ENCODE results near the gene PHACTR3. TPM values are rescaled to one million over a fixed set of nuclear protein-coding genes. Genes with fewer than 3 reads are reported as not detected.

PHACTR3 gene
- total and polyA plus RNA-seq, 2 experiments from 2014 or later = 0.45 to 0.61 TPM

DNA sequence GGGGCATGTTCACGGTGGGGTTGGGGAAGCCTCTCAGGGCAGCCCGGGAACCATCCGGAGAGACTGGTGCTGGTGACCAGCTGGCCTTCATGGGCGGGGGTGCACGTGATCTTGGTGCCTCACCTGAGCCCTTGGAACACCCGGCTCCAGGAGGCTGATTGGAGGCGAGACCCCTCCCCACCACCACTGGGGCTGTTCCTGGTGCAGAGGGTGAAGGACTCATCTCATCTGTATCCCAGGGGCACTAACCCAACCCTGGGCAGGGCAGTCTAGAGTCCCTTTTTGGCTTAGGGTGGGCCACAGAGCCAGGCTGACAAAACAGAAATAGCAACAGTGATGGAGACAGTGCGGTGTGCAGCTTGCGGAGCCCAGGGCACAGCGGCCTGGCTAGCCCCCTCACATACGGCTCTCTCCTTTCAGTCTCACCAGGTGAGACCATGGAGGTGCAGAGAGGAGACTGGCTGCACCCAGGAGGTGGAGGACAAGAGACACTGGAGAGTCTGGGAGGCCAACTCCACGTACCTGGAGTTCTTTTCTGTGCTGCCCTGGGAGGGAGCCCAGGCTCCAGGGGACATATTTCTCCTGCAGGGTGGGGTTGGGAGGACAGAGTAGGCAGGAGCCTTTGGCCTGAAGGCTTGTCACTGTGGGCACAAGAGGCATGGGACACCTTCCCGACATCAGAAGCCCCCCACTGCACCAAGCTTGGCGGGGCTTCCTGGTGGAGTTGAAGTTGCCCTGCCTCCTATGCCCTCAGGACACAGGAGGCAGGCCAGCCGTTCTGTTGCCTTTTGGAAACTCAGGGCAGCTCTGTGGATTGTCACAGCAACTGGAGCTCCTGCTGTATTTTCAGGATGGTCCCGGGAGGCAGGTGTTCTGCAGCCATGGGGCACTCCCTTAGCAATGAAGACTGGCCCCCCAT, 223.1 kb downstream of the PHACTR3 start:
- peaks cover 22% of the 10 kb centered on the region for H3K27me3 Mint-ChIP-seq (ENCODE audit: insufficient read depth, low read depth, poor library complexity)
- Histone ChIP-seq H3K79me2 (replicated peaks; ENCODE audit: insufficient read depth) (no peaks in the 10 kb centered on the region), H3K4me3 (no peak overlapping the region), H3K27ac (ENCODE audit: low read depth) (no peak overlapping the region), H3K9me2 (ENCODE audit: insufficient read depth) (no peaks in the 10 kb centered on the region), H3K36me3 (ENCODE audit: insufficient read depth) (no peaks in the 10 kb centered on the region), H3K4me1 (ENCODE audit: insufficient read depth) (no peaks in the 10 kb centered on the region), H3K27me3 (ENCODE audit: insufficient read depth) (no peaks in the 10 kb centered on the region), H3F3A (replicated peaks; ENCODE audit: low read depth) (no peaks in the 10 kb centered on the region), H4K20me1 (replicated peaks; ENCODE audit: insufficient read depth) (no peaks in the 10 kb centered on the region), H3K4me2 (no peak overlapping the region), H2AFZ (no peak overlapping the region)
- peaks cover 10% of the 10 kb centered on the region for H3K4me1 Mint-ChIP-seq
- ATAC-seq (no peak), DNase-seq (ENCODE audit: low spot score) (no peak)
- no peaks in the 10 kb centered on the region; the same call in 2 of the 3 replicates for H3K36me3 Mint-ChIP-seq (ENCODE audit: low read depth)
- no peak overlapping the region for H3K27ac Mint-ChIP-seq
- TF ChIP-seq, protein P1, sequence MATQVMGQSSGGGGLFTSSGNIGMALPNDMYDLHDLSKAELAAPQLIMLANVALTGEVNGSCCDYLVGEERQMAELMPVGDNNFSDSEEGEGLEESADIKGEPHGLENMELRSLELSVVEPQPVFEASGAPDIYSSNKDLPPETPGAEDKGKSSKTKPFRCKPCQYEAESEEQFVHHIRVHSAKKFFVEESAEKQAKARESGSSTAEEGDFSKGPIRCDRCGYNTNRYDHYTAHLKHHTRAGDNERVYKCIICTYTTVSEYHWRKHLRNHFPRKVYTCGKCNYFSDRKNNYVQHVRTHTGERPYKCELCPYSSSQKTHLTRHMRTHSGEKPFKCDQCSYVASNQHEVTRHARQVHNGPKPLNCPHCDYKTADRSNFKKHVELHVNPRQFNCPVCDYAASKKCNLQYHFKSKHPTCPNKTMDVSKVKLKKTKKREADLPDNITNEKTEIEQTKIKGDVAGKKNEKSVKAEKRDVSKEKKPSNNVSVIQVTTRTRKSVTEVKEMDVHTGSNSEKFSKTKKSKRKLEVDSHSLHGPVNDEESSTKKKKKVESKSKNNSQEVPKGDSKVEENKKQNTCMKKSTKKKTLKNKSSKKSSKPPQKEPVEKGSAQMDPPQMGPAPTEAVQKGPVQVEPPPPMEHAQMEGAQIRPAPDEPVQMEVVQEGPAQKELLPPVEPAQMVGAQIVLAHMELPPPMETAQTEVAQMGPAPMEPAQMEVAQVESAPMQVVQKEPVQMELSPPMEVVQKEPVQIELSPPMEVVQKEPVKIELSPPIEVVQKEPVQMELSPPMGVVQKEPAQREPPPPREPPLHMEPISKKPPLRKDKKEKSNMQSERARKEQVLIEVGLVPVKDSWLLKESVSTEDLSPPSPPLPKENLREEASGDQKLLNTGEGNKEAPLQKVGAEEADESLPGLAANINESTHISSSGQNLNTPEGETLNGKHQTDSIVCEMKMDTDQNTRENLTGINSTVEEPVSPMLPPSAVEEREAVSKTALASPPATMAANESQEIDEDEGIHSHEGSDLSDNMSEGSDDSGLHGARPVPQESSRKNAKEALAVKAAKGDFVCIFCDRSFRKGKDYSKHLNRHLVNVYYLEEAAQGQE (IDR thresholded peaks at IDR 0.05; ENCODE audit: unreplicated experiment) = no peak
- no peak for TF ChIP-seq JUNB (IDR thresholded peaks at IDR 0.05; ENCODE audit: unreplicated experiment)
- no peak overlapping the region for H3K4me3 Mint-ChIP-seq
- H3K9me3 Mint-ChIP-seq = no peaks in the 10 kb centered on the region; the same call in 2 of the 3 replicates

GRCh38 chr20:59828125-59829053, 224.0 kb downstream of the PHACTR3 start:
- H3K36me3 Mint-ChIP-seq (ENCODE audit: low read depth) = no peaks in the 10 kb centered on the region; the same call in 2 of the 3 replicates
- no peaks in the 10 kb centered on the region for H3K79me2 ChIP-seq (replicated peaks; ENCODE audit: insufficient read depth)
- no peaks in the 10 kb centered on the region for H3F3A ChIP-seq (replicated peaks; ENCODE audit: low read depth)
- H3K27ac ChIP-seq (ENCODE audit: low read depth) = no peak overlapping the region
- H3K4me3 Mint-ChIP-seq = no peak overlapping the region
- ATAC-seq = no peak
- H3K9me2 ChIP-seq (ENCODE audit: insufficient read depth) = no peaks in the 10 kb centered on the region
- no peak overlapping the region for H3K4me2 ChIP-seq
- H3K9me3 Mint-ChIP-seq = no peaks in the 10 kb centered on the region; the same call in 2 of the 3 replicates
- H3K27me3 Mint-ChIP-seq (ENCODE audit: insufficient read depth, low read depth, poor library complexity) = peaks cover 20% of the 10 kb centered on the region
- no peaks in the 10 kb centered on the region for H4K20me1 ChIP-seq (replicated peaks; ENCODE audit: insufficient read depth)
- no peaks in the 10 kb centered on the region for H3K36me3 ChIP-seq (ENCODE audit: insufficient read depth)
- no peaks in the 10 kb centered on the region for H3K4me1 ChIP-seq (ENCODE audit: insufficient read depth)
- peaks cover 6% of the 10 kb centered on the region for H3K4me1 Mint-ChIP-seq
- no peak overlapping the region for H3K27ac Mint-ChIP-seq
- no peak overlapping the region for H2AFZ ChIP-seq
- H3K4me3 ChIP-seq = no peak overlapping the region
- H3K27me3 ChIP-seq (ENCODE audit: insufficient read depth) = no peaks in the 10 kb centered on the region
- DNase-seq (ENCODE audit: low spot score) = no peak
- TF ChIP-seq ZNF114 (CRISPR knock-in tag; IDR thresholded peaks at IDR 0.05) (no peak), NANOG (IDR thresholded peaks at IDR 0.05; ENCODE audit: borderline replicate concordance) (no peak), CREB1 (CRISPR knock-in tag; IDR thresholded peaks at IDR 0.05; ENCODE audit: low read depth) (no peak), ZNF331 (CRISPR knock-in tag; IDR thresholded peaks at IDR 0.05; ENCODE audit: low read depth) (no peak), EZH2 (IDR thresholded peaks at IDR 0.05; ENCODE audit: low read depth, unreplicated experiment) (no peak)
- TF ChIP-seq, protein P2, sequence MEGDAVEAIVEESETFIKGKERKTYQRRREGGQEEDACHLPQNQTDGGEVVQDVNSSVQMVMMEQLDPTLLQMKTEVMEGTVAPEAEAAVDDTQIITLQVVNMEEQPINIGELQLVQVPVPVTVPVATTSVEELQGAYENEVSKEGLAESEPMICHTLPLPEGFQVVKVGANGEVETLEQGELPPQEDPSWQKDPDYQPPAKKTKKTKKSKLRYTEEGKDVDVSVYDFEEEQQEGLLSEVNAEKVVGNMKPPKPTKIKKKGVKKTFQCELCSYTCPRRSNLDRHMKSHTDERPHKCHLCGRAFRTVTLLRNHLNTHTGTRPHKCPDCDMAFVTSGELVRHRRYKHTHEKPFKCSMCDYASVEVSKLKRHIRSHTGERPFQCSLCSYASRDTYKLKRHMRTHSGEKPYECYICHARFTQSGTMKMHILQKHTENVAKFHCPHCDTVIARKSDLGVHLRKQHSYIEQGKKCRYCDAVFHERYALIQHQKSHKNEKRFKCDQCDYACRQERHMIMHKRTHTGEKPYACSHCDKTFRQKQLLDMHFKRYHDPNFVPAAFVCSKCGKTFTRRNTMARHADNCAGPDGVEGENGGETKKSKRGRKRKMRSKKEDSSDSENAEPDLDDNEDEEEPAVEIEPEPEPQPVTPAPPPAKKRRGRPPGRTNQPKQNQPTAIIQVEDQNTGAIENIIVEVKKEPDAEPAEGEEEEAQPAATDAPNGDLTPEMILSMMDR (conservative IDR thresholded peaks at IDR 0.05; ENCODE audit: low read depth in 2 of 2) = no peak
- TF ChIP-seq, protein P1 (IDR thresholded peaks at IDR 0.05; ENCODE audit: unreplicated experiment) = no peak
